ENCODE results near the gene KIF5A.

DNA sequence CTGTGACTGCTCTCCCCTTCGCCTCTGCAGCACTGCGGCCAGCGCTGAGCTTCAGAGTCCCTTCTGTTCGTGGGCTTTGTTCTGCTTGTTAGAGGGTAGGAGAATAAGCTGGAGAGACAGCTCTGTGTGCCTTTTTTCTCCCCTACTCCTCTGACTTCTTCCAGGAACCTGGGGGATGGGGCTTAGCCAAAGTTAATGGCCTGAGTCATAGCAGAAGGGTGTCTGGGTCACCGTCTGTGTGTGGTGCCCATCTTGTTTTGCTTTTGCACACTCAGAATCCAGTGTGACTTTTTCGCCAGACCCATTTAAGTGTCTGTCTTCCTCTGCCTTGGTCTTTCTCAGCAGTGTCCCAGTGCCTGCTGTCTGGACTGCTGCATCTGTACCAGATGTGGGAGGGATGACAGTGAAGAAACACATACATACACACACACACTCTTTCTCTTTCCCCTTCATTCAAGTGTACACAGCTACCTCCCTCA lies 3.0 kb downstream of the KIF5A start:
- TF ChIP-seq, protein P1, sequence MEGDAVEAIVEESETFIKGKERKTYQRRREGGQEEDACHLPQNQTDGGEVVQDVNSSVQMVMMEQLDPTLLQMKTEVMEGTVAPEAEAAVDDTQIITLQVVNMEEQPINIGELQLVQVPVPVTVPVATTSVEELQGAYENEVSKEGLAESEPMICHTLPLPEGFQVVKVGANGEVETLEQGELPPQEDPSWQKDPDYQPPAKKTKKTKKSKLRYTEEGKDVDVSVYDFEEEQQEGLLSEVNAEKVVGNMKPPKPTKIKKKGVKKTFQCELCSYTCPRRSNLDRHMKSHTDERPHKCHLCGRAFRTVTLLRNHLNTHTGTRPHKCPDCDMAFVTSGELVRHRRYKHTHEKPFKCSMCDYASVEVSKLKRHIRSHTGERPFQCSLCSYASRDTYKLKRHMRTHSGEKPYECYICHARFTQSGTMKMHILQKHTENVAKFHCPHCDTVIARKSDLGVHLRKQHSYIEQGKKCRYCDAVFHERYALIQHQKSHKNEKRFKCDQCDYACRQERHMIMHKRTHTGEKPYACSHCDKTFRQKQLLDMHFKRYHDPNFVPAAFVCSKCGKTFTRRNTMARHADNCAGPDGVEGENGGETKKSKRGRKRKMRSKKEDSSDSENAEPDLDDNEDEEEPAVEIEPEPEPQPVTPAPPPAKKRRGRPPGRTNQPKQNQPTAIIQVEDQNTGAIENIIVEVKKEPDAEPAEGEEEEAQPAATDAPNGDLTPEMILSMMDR (IDR thresholded peaks at IDR 0.05), result no peak
- no peak for TF ChIP-seq POLR2A (IDR thresholded peaks at IDR 0.05)

All from lower leg skin (tissue), 3 donors.